AG08395 (cell line): ENCODE data around the gene GK.
"Not testable (repeated sequence)": the region's sequence is repeated elsewhere in the genome, so short reads cannot be mapped to it uniquely, and the experiment has no call there.

ENCODE experiments used
- DNase-seq: peaks from one replicate; pipeline ENCODE4 v3.0.0; 2012; ENCODE audit warnings: mixed read lengths, low spot score

The GK gene

DNA sequence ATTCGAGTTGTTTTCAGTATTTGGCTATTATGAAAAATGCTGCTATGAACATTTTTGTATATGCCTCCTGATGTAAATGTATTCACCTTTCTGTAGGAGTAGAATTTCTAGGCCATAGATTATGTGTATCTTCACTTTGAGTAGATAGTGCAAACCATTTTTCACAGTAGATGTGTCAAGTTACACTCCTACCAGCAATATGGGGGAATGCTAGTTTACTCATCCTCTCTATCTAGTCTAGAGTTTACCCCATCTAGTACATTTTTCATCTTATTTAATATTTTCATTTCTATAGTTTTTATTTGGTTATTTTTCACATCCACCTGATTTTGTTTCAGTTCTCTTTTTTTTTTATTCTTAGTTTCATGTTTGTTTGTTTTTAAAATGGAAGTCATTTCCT is 59.0 kb downstream of the GK start:
- no peak for DNase-seq

DNA sequence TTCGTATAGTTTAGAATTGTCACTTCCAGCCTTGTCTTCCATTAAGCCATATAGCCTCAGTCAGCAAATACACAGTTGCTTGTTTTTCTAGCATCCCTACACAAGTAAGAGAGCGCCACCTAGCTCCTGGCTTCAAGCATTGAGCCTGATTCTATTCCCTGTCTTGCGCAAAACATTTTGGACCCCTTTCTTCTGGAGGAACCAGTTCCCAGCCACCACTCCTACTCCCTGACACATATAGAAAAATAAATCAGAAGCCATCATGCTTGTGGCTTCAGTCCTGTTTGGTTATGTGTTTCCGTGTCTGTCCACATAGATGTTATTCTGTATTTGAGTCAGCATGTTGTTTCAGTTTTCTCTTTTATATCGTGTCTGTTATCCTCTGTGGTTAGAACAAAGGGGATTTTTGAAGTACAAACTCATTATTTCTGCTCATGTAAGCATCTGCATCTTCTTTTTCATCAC is 59.9 kb downstream of the GK start:
- peak; percentile 58 for DNase-seq

DNA sequence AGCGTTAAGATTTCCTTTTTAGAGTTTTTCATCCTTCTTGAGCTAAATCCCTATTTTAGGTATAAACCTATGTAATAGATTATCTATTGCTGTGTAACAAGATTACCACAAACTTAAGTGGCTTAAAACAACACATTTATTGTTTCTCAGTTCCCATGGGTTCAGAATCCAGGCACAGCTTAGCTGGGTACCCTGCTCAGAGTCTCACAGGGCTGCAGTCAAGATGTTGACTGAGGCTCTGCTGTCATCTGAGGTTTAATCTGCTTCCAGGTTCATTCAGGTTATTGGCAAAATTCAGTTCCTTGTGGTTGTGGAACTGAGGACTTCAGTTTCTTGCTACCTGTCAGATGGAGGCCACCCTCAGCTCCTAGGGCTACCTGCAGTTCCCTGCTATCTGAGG is 60.9 kb downstream of the GK start:
- DNase-seq, result no peak

GRCh38 chrX:30715976-30716375 is 62.8 kb downstream of the GK start:
- DNase-seq, result no peak

DNA sequence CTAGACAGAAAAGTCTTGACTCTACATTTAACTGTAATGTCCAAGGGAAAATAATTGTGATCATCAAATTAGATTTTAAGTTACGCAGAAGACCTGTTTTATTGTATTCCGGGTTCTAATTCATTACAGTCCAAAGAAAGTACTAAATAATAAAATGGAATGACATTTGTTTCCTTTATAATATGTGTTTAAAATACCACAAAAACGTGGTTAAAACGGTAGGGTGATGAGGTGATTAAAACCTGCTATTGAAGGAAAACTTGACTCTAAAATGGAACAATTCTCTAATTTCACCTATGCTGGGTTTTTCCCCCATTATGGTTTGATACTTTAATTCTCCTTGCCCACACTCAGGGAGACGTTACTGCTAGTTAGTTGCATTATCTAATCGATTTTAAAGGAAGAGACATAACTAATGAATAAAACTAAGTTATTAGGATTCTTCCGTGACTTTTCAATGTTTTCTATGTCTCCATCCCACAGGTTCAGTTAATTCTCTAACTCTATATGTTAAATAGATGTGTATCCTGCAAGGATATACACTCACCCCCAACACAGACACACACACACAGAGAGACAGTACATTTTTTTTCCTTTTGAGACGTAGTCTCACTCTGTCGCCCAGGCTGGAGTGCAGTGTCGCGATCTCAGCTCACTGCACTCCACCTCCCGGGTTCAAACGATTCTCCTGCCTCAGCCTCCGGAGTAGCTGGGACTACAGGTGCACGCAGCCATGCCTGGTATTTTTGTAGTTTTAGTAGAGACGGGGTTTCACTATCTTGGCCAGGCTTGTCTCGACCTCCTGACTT is 80.8 kb downstream of the GK start:
- no peak for DNase-seq

DNA sequence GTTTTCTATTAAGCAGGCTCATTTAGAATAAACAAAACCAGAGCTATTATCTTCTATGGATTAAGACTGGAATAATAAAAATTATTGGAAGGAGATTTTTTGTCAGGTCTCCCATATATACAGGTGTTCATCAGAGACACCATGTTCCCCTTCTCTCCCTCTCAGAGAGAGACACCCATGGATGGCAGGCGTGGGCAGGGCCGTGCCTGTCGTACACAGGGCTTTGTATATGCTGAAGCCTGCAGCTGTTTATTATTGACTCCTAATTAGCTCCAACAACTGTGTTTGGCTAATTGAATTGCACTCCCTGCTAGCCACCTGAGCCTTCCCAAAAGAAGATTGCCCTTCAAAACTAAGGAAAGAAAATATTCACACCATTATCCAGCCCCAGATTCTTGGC is 81.6 kb downstream of the GK start:
- no peak for DNase-seq

DNA sequence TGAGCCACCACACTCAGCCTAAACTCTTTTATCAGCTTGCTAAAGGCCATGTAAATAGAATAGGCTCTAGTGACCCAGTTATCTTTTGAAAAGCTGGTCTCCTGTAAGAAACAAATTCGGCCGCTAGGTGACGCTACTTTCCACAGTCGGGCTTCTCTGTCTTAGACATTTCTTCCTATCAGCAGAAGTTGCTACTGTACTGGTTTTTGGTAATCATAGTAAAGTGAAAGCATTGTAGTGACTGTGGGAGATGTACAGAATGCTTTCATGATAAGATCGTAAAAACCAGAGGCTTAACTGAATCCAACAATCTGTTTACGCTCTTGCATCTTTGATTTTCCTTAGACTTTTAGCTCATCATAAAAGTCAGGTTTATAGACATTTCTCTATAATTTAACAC is 82.6 kb downstream of the GK start:
- DNase-seq, result peak; percentile 53

- DNase-seq, result no peak
Measured at GRCh38 chrX:30741545-30741944, 88.3 kb downstream of the GK start.

GRCh38 chrX:30748342-30748960 is 95.2 kb downstream of the GK start:
- DNase-seq, result no peak

DNA sequence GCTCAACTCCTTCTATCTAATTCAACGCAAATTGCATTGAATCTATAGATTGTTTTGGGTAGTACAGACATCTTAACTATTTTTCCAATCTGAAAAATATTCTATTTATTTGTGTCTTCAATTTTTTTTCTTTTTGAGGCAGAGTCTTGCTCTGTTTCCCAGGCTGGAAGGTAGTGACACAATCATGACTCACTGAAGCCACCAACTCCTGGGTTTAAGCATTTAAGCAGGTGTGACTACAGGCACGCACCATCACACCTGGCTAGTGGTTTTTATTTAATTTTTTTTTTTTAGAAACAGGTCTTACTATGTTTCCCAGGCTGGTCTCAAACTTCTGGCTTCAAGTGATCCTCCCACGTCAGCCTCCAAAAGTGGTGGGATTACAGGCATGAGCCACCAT is 98.3 kb downstream of the GK start:
- DNase-seq, result no peak

GRCh38 chrX:30762755-30763154 is 109.5 kb downstream of the GK start:
- DNase-seq, result no peak

DNA sequence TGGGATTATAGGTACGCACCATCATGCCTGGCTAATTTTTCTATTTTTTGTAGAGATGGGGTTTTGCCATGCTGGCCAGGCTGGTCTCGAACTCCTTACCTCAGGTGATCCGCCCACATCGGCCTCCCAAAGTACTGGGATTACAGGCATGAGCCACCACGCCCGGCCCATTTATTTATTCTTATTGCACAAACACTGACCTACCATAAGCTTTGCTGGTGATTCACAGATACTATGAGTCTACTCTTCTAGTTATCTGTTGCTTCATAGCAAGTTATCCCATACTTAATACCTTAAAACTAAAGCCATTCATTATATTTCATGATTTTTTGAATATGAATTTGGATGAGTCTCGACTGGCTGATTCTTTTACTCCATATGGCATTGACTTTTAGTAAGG is 120.5 kb downstream of the GK start:
- not testable (repeated sequence) for DNase-seq

DNA sequence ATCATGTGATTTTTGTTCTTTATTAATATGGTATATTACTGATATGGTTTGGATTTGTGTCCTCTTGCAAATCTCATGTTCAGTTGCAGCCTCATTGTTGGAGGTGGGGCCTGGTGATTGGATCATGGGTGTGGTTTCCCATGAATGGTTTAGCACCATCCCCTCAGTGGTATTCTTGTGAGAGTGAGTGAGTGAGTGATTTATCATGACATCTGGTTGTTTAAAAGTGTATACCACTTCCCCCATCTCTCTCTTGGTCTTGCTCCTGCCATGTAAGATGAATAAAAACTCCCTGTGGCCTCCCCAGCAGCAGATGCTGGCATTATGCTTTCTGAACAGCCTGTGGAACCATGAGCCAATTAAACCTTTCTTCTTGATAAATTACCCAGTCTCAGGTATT is 124.4 kb downstream of the GK start:
- no peak for DNase-seq

DNA sequence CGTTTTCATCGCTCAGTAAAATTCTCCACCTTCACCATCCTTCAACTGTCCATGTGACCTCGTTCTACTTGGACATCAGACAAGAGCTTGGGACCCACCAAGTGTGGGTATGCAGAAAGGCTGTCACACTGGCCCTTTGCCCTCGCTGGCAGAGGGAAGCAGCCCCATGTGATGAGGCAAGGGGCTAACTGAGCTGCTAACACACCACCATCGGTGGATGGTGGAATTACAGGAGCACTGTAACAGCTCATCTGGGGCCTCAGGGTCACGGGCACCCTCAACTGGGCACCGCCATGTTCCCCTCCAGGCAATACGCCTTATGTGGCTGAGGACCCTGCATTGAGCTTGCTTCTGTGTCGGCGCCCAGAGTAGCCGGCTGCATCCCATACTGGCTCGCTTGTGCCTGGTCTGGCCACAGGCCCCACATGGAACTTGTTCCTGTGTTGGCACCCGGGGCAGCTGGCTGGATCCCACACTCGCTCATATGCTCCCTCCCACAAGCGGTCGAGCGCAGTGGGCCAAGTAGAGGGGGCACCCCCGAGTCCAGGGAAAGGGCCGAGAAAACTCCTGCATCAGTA is 126.3 kb downstream of the GK start:
- DNase-seq, result no peak
